GM18858 (cell line): ENCODE measurements around the gene MED27.

Experiments used
- ATAC-seq: cut with Tn5 transposase; IDR thresholded peaks from one replicate; pipeline ENCODE4 v1.9.1; 2021; ENCODE audit not compliant: unreplicated experiment

MED27 gene, protein sequence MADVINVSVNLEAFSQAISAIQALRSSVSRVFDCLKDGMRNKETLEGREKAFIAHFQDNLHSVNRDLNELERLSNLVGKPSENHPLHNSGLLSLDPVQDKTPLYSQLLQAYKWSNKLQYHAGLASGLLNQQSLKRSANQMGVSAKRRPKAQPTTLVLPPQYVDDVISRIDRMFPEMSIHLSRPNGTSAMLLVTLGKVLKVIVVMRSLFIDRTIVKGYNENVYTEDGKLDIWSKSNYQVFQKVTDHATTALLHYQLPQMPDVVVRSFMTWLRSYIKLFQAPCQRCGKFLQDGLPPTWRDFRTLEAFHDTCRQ

GRCh38 chr9:132079391-132080091, at the start of gene MED27:
Gene MED27 (minus strand): TSS chr9:132079867. CDS start chr9:132079844, 23 bp downstream.
- peak; percentile 75 for ATAC-seq

- no peak for ATAC-seq
Observed at GRCh38 chr9:132127888-132128534, 48.3 kb upstream of the MED27 start.

DNA sequence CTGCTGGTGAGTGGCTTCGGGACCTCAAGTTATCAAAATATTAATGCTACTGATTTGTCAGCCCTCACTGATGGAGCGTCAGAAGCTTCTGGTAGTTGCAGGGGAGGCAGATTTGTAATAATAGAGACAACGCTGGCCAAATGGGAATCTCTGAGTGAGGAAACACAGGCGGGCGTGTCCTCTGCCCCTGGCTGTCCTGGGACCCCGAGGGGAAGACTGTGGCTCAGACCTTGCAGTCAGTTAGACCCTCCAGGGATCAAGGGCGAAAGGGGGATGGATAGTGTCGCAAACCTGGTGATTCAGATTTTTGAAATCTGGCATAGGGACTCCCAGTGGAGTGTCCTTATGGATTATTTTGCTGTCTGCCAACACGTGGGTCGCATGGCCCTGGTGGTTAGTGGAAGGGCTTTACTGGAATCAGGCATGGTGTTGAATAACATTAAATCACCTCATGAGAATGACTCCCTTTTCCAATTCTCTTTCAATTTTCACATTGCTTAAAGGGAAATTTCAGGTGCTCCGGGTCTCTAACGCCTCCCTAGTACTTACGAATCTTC, 47.1 kb upstream of the MED27 start:
- ATAC-seq: no peak

DNA sequence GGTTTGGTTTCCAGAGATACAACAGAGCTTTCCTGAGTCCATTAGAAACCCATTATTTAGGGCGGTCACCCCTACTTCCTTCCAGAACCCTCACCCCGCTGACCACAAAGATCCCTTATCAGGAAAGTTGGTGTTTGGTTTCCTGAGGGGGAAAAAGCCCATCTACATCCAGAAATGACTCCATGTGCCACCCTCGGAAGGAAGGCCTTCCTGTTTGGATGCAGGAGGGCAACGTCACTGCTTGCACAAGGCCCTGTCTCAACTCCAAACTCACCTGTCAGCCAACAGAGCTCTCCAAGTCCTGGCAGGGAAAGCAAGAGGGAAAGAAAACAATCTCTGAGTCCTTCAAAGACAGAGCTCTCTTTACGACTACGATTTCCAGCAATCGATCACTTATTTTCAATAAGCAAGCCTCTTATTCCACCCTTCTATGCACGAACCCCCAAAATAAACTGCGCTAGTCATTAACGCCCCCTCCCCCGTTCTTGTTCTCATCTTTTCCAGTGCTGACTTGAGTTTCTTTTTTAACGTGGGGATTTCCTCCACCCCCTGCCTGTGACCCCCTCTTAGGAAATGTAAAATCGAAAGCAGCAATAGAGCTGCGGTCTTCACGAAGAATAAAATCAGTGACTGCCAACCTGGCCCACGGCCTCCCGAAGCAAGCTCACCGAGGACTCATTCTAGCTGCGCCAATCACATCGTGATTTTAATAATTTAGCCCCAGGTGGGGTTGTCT, 46.4 kb upstream of the MED27 start:
- ATAC-seq: no peak

GRCh38 chr9:132125361-132125760, 45.7 kb upstream of the MED27 start:
- no peak for ATAC-seq

- ATAC-seq: no peak
Observed at GRCh38 chr9:132124800-132125199, 45.1 kb upstream of the MED27 start.

GRCh38 chr9:132121021-132121420, 41.4 kb upstream of the MED27 start:
- no peak for ATAC-seq

DNA sequence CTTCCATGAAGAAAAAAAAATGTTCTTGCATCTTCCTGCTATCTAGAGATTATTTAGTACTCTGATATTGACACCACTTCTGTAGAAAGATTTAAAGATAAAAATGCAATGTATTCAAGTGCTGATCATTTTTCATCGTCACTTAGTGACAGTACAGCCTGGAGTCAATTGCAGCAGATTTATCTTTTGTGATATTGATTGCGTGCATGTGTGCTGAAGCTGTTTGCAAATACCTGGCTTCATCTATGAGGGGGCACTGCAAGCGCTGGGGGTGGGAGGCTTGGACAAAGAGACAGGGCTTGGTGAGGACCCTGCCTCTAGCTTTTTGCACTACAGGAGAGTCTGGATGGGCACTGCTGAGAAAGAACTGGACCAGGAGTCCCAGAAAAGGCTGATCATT, 38.0 kb upstream of the MED27 start:
- no peak for ATAC-seq

GRCh38 chr9:132116583-132116982, 36.9 kb upstream of the MED27 start:
- no peak for ATAC-seq

GRCh38 chr9:132114102-132114707, 34.5 kb upstream of the MED27 start:
- ATAC-seq: no peak

DNA sequence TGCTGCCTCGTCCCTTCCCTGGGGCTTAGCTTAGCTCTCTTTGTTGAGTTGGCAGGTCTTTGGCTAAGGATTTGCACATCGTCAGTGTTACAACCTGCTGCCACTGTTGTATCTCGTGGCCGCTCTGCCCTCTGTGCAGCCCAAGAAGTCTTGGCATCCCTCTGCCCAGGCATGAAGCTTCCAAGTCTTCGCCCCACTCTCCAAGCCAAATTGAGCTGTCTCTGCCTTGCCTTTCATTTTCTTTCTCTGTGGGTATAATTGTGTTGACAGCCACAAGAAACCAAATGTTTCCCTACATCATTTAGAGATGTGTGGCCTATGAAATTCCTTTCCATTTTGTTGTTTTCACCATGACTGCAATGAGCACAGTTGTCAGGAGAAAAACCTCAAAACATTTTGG, 29.6 kb upstream of the MED27 start:
- no peak for ATAC-seq

GRCh38 chr9:132108728-132109127, 29.1 kb upstream of the MED27 start:
- ATAC-seq: no peak

GRCh38 chr9:132099741-132100407, 20.2 kb upstream of the MED27 start:
- ATAC-seq: no peak

- ATAC-seq: no peak
Observed at GRCh38 chr9:132099167-132099566, 19.5 kb upstream of the MED27 start.

DNA sequence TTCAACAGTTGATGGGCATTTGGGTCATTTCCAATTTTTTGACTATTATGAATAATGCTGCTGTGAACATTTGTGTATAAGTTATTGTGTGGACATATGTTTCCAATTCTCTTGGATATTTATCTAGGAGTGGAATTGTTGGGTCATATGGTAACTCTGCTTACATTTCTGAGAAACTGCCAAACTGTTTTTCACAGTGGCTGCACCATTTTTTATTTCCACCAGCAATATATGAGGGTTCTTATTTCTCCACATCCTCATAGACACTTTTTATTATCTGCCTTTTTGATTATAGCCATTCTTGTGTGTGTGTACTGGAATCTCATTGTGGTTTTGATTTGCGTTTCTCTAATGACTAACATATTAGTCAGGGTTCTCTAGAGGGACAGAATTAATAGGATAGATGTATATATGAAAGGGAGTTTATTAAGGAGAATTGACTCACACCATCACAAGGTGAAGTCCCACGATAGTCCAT, 14.7 kb upstream of the MED27 start:
- ATAC-seq: no peak

- ATAC-seq: no peak
Observed at GRCh38 chr9:132090771-132091170, 11.1 kb upstream of the MED27 start.

GRCh38 chr9:132087438-132088030, 7.9 kb upstream of the MED27 start:
- ATAC-seq: no peak

- no peak for ATAC-seq
Observed at GRCh38 chr9:132082188-132082587, 2.5 kb upstream of the MED27 start.

DNA sequence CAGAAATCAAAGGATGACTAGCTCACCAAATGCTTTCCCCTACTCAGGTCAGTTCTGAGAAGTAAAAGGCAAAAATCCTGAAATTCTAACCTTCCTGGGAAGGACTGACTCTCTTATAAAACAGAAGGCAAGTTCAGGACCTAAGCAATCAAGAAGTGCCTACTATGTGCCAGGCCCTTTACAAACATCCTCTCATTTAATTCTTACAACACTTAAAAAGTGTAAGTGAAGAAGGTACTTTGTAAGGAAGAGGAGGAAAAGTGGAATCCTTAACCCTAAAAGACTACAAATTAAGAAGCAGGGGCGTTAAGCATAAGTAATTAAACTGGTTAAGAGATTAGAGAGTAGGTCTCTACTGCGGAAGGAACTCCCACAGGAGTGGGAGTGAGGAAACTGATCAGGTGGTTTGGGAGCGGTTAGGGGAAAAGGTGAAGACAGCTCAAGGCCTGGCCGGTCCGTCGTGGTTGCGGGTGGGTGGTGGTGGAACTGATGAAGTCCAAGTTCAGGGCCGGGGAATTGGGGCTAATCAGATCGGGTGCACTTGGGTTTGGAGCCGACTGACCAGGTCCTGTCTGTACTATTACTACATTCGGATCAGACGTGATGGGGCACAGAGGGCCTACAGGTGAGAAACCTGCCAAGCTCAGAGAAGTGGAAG, 839 bp downstream of the MED27 start:
- ATAC-seq: no peak
